Superior temporal gyrus (tissue), 1 donor: ENCODE results near the gene SLC17A9.

ENCODE experiments used
- DNase-seq: peaks from one replicate; pipeline ENCODE4 v3.0.0-alpha.2; 2016; ENCODE audit errors: extremely low spot score

Gene SLC17A9

GRCh38 chr20:62982124-62983075, 29.9 kb downstream of the SLC17A9 start:
- DNase-seq, result no peak

- no peak for DNase-seq
Observed at GRCh38 chr20:62983210-62983609, 30.7 kb downstream of the SLC17A9 start.

- DNase-seq, result no peak
Observed at GRCh38 chr20:62984666-62985443, 32.3 kb downstream of the SLC17A9 start.

- DNase-seq, result no peak
Observed at GRCh38 chr20:62985444-62985778, 32.9 kb downstream of the SLC17A9 start.

- DNase-seq, result no peak
Observed at GRCh38 chr20:62986257-62986800, 33.8 kb downstream of the SLC17A9 start.

- DNase-seq, result no peak
Observed at GRCh38 chr20:62987114-62987513, 34.6 kb downstream of the SLC17A9 start.

- no peak for DNase-seq
Observed at GRCh38 chr20:62989201-62989601, 36.7 kb downstream of the SLC17A9 start.

- no peak for DNase-seq
Observed at GRCh38 chr20:62990306-62990825, 37.9 kb downstream of the SLC17A9 start.

- DNase-seq, result no peak
Observed at GRCh38 chr20:62991196-62991807, 38.8 kb downstream of the SLC17A9 start.

- DNase-seq, result no peak
Observed at GRCh38 chr20:62991863-62992262, 39.4 kb downstream of the SLC17A9 start.

- DNase-seq, result no peak
Observed at GRCh38 chr20:62993856-62994494, 41.5 kb downstream of the SLC17A9 start.

- DNase-seq, result no peak
Observed at GRCh38 chr20:62994869-62995281, 42.4 kb downstream of the SLC17A9 start.

- no peak for DNase-seq
Observed at GRCh38 chr20:62995481-62995880, 43.0 kb downstream of the SLC17A9 start.

GRCh38 chr20:62995898-62996595, 43.5 kb downstream of the SLC17A9 start:
- DNase-seq, result no peak

- DNase-seq, result no peak
Observed at GRCh38 chr20:62996596-62996982, 44.1 kb downstream of the SLC17A9 start.

GRCh38 chr20:62997417-62998035, 45.0 kb downstream of the SLC17A9 start:
- DNase-seq, result no peak

- DNase-seq, result no peak
Observed at GRCh38 chr20:62998449-62998848, 45.9 kb downstream of the SLC17A9 start.

- DNase-seq, result no peak
Observed at GRCh38 chr20:62999580-62999979, 47.1 kb downstream of the SLC17A9 start.

GRCh38 chr20:63000036-63000435, 47.5 kb downstream of the SLC17A9 start:
- DNase-seq, result no peak

GRCh38 chr20:63000958-63001357, 48.4 kb downstream of the SLC17A9 start:
- no peak for DNase-seq
